ENCODE measurements around the gene DOK7. TPM values are rescaled to one million over a fixed set of nuclear protein-coding genes. Genes with fewer than 3 reads are reported as not detected.

DOK7 gene
- total and polyA plus RNA-seq, 4 donors, result 0.13 to 0.84 (median 0.46) TPM

DNA sequence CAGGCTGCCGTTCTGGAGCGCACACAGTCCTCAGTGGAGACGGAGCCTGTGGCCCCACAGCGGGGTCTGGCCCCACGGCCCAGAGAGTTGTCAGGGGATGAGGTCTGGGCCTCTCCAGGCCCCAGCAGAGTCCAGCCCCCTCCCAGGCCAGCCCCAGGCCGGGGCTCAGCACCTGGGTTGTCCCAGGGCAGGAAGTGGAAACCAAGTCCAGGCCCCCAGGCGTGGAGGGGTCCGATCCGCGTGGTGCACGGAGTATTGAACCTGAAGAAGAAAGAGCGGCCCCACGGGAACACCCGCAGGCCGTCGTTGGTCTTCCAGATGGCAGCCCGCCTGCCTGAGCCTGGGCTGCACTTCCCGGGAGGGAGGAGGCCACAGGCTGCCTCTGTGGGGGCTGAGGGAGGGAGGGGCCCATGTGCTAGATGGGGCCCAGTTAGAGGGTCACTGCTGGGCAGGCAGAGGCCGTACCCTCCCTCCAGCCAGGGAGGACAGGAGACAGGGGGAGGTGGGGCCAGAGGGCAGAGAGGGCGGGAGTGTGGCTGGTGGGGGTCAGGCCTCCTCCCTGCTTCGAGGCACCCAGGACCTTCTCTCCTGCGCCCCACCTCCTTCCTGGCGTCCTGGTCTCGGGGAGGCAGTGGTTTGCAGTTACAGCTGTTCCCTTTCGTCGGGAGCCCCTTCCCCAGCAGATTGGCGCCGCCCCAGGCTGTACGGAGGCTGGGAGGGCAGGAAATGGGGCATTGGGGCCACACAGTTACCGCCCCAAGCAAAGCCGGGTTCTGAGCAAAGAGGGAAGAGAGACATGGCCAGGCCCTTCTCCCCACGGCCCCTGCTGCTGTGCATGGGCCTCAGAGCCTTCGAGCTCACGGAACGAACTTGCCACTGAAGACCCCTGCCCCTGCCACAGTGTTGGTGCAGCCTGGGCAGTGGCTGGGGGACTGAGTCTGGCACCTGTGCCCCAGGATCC lies 13.3 kb upstream of the DOK7 start:
- Histone ChIP-seq H3K27me3 (ENCODE audit: control insufficient read depth in 4 of 4, insufficient read depth in 4 of 4, low read length in 3 of 4) (no peaks in the 10 kb centered on the region), H3K27ac (ENCODE audit: low read depth in 1 of 2, low read length in 2 of 2) (no peak overlapping the region), H3K36me3 (ENCODE audit: control insufficient read depth in 4 of 4, insufficient read depth in 3 of 4, low read depth in 1 of 4, low read length in 3 of 4) (peaks cover 0 to 21% (median 6%) of the 10 kb centered on the region in 4 donors), H3K9me3 (ENCODE audit: control insufficient read depth in 4 of 4, low read length in 3 of 4) (no peaks in the 10 kb centered on the region), H3K4me3 (ENCODE audit: low read depth in 1 of 3, low read length in 3 of 3) (no peak overlapping the region), H3K9ac (ENCODE audit: low read depth in 1 of 2, low read length in 2 of 2) (no peak overlapping the region), H3K4me1 (ENCODE audit: control insufficient read depth in 4 of 4, insufficient read depth in 4 of 4, low read length in 3 of 4) (no peaks in the 10 kb centered on the region)
- TF ChIP-seq, protein P1, sequence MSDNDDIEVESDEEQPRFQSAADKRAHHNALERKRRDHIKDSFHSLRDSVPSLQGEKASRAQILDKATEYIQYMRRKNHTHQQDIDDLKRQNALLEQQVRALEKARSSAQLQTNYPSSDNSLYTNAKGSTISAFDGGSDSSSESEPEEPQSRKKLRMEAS (IDR thresholded peaks at IDR 0.05), result no peak
- TF ChIP-seq, protein P2, sequence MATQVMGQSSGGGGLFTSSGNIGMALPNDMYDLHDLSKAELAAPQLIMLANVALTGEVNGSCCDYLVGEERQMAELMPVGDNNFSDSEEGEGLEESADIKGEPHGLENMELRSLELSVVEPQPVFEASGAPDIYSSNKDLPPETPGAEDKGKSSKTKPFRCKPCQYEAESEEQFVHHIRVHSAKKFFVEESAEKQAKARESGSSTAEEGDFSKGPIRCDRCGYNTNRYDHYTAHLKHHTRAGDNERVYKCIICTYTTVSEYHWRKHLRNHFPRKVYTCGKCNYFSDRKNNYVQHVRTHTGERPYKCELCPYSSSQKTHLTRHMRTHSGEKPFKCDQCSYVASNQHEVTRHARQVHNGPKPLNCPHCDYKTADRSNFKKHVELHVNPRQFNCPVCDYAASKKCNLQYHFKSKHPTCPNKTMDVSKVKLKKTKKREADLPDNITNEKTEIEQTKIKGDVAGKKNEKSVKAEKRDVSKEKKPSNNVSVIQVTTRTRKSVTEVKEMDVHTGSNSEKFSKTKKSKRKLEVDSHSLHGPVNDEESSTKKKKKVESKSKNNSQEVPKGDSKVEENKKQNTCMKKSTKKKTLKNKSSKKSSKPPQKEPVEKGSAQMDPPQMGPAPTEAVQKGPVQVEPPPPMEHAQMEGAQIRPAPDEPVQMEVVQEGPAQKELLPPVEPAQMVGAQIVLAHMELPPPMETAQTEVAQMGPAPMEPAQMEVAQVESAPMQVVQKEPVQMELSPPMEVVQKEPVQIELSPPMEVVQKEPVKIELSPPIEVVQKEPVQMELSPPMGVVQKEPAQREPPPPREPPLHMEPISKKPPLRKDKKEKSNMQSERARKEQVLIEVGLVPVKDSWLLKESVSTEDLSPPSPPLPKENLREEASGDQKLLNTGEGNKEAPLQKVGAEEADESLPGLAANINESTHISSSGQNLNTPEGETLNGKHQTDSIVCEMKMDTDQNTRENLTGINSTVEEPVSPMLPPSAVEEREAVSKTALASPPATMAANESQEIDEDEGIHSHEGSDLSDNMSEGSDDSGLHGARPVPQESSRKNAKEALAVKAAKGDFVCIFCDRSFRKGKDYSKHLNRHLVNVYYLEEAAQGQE (IDR thresholded peaks at IDR 0.05), result no peak
- TF ChIP-seq GABPA (IDR thresholded peaks at IDR 0.05 in 1 of 2, conservative IDR thresholded peaks at IDR 0.05 in 1 of 2) (no peak), HNF4G (IDR thresholded peaks at IDR 0.05) (no peak), RXRA (IDR thresholded peaks at IDR 0.05) (no peak), TAF1 (conservative IDR thresholded peaks at IDR 0.05) (no peak), JUND (IDR thresholded peaks at IDR 0.05) (no peak)
- WGBS, result 85% methylated on average over 35 of the region's 35 CpGs
- no peak for DNase-seq (ENCODE audit: low spot score)

DNA sequence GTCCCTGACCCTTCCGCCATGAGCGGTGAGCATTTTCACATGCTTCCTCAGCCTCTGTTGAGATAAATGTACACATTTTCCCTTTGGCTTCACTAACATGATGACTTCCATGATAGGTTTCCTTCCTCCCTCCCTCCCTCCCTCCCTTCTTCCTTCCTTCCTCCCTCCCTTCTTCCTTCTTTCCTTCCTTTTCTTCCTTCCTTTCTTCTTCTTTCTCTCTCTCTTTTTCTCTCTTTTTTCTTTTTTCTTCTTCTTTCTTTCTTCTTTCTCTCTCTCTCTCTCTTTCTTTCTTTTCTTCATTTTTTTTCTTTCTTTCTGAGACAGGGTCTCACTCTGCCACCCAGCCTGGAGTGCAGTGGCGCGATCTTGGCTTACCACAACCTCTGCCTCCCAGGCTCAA lies 12.5 kb upstream of the DOK7 start:
- Histone ChIP-seq H3K36me3 (ENCODE audit: control insufficient read depth in 4 of 4, insufficient read depth in 3 of 4, low read depth in 1 of 4, low read length in 3 of 4) (peaks cover 0 to 18% (median 4%) of the 10 kb centered on the region in 4 donors), H3K9me3 (ENCODE audit: control insufficient read depth in 4 of 4, low read length in 3 of 4) (no peaks in the 10 kb centered on the region), H3K9ac (ENCODE audit: low read depth in 1 of 2, low read length in 2 of 2) (no peak overlapping the region), H3K4me3 (ENCODE audit: low read depth in 1 of 3, low read length in 3 of 3) (no peak overlapping the region), H3K4me1 (ENCODE audit: control insufficient read depth in 4 of 4, insufficient read depth in 4 of 4, low read length in 3 of 4) (no peaks in the 10 kb centered on the region), H3K27me3 (ENCODE audit: control insufficient read depth in 4 of 4, insufficient read depth in 4 of 4, low read length in 3 of 4) (no peaks in the 10 kb centered on the region), H3K27ac (ENCODE audit: low read depth in 1 of 2, low read length in 2 of 2) (no peak overlapping the region)
- no peak for DNase-seq (ENCODE audit: low spot score)
- TF ChIP-seq HNF4A (conservative IDR thresholded peaks at IDR 0.05), result no peak
- WGBS, result 97% methylated on average over 4 of the region's 4 CpGs

DNA sequence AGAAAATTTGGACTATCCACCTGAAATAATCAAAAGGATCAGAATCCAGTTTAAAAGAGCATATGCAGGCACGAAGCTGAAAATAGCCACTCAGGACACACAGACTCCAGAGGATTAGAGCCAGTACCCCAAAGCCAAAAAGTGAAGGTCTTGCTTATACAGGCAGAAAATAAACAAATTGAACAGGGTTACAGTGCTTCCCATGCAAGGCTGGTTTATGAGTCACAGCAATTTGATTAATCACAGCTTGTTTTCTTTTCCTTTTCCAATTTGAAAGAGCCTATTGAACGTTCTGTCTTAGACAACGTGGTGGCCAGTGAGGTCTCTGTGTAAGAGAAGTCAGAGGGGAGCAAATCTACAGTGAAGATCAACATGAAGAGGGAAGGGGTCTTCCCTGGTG lies 11.2 kb upstream of the DOK7 start:
- WGBS, result 57% methylated on average over 3 of the region's 3 CpGs
- Histone ChIP-seq H3K27ac (ENCODE audit: low read depth in 1 of 2, low read length in 2 of 2) (peak overlapping the region; percentile 15 to 43), H3K4me1 (ENCODE audit: control insufficient read depth in 4 of 4, insufficient read depth in 4 of 4, low read length in 3 of 4) (no peaks in the 10 kb centered on the region), H3K4me3 (ENCODE audit: low read depth in 1 of 3, low read length in 3 of 3) (no peak overlapping the region), H3K36me3 (ENCODE audit: control insufficient read depth in 4 of 4, insufficient read depth in 3 of 4, low read depth in 1 of 4, low read length in 3 of 4) (peaks cover 0 to 12% (median 2%) of the 10 kb centered on the region in 4 donors), H3K27me3 (ENCODE audit: control insufficient read depth in 4 of 4, insufficient read depth in 4 of 4, low read length in 3 of 4) (no peaks in the 10 kb centered on the region), H3K9me3 (ENCODE audit: control insufficient read depth in 4 of 4, low read length in 3 of 4) (no peaks in the 10 kb centered on the region), H3K9ac (ENCODE audit: low read depth in 1 of 2, low read length in 2 of 2) (no peak overlapping the region)
- DNase-seq (ENCODE audit: low spot score), result no peak
- TF ChIP-seq RXRA (IDR thresholded peaks at IDR 0.05) (no peak), TAF1 (conservative IDR thresholded peaks at IDR 0.05) (no peak), JUND (IDR thresholded peaks at IDR 0.05) (no peak), GABPA (IDR thresholded peaks at IDR 0.05 in 1 of 2, conservative IDR thresholded peaks at IDR 0.05 in 1 of 2) (no peak), FOXA2 (IDR thresholded peaks at IDR 0.05) (no peak), HNF4G (IDR thresholded peaks at IDR 0.05) (no peak), EGR1 (IDR thresholded peaks at IDR 0.05; ENCODE audit: low read depth in 2 of 2) (no peak), YY1 (IDR thresholded peaks at IDR 0.05) (no peak), HNF4A (conservative IDR thresholded peaks at IDR 0.05) (no peak), SP1 (IDR thresholded peaks at IDR 0.05) (no peak), NR2F2 (IDR thresholded peaks at IDR 0.05) (no peak), RAD21 (IDR thresholded peaks at IDR 0.05) (no peak)
- TF ChIP-seq, protein P2 (IDR thresholded peaks at IDR 0.05), result no peak
- TF ChIP-seq, protein P1 (IDR thresholded peaks at IDR 0.05), result no peak
- TF ChIP-seq, protein P3, sequence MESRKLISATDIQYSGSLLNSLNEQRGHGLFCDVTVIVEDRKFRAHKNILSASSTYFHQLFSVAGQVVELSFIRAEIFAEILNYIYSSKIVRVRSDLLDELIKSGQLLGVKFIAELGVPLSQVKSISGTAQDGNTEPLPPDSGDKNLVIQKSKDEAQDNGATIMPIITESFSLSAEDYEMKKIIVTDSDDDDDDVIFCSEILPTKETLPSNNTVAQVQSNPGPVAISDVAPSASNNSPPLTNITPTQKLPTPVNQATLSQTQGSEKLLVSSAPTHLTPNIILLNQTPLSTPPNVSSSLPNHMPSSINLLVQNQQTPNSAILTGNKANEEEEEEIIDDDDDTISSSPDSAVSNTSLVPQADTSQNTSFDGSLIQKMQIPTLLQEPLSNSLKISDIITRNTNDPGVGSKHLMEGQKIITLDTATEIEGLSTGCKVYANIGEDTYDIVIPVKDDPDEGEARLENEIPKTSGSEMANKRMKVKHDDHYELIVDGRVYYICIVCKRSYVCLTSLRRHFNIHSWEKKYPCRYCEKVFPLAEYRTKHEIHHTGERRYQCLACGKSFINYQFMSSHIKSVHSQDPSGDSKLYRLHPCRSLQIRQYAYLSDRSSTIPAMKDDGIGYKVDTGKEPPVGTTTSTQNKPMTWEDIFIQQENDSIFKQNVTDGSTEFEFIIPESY (IDR thresholded peaks at IDR 0.05), result no peak
- TF ChIP-seq, protein P4, sequence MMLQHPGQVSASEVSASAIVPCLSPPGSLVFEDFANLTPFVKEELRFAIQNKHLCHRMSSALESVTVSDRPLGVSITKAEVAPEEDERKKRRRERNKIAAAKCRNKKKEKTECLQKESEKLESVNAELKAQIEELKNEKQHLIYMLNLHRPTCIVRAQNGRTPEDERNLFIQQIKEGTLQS (IDR thresholded peaks at IDR 0.05), result no peak
